ENCODE results near the gene ZNF846.

DNA sequence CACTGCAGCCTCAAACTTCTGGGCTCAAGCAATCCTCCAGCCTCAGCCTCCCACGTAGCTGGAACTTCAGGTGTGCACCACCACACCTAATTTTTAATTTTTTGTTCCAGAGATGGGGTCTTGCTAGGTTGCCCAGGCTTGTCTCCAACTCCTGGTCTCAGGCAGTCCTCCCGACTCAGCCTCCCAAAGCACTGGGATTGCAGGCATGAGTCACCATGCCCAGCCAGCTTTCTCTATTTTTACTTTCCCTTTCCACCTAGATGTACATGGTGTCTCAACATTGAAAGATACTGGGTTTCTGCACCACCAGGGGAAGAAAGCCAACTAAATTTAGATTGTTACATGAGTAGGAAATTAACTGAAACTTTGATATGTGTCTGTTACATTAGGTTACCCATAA lies 13.8 kb upstream of the ZNF846 start:
- no peak for TF ChIP-seq SUZ12 (IDR thresholded peaks at IDR 0.05; ENCODE audit: extremely low read depth, insufficient read depth, insufficient read length)
- TF ChIP-seq ZNF274 (IDR thresholded peaks at IDR 0.05; ENCODE audit: low read depth, low read length): no peak
